Motor neuron (in vitro differentiated cells): ENCODE results near the gene ANTKMT. TPM values are rescaled to one million over a fixed set of nuclear protein-coding genes. Genes with fewer than 3 reads are reported as not detected.
"Not testable (repeated sequence)": the region's sequence is repeated elsewhere in the genome, so short reads cannot be mapped to it uniquely, and the experiment has no call there.

Experiments used
- ATAC-seq, 8 experiments: fragments of 200-7000 bp; cut with Tn5 transposase; replicated peaks in 6 of 8; 2 replicates each; pipeline ENCODE4 v1.8.0; 2021; ENCODE audit warnings: mild to moderate bottlenecking in 8 of 8, moderate library complexity in 8 of 8
- H3K27ac ChIP-seq, 2 donors: fragments of 250-450 bp; sonication (Bioruptor Pico); 2 replicates each; pipeline ENCODE4 v1.9.0; 2021; ENCODE audit warnings: antibody characterized with exemption in 2 of 2, mild to moderate bottlenecking in 2 of 2, moderate library complexity in 1 of 2
- H3K4me1 ChIP-seq, 2 donors: fragments of 250-450 bp; sonication (Bioruptor Pico); replicated peaks in 1 of 2; 2 replicates each; pipeline ENCODE4 v1.6.1; 2021; ENCODE audit warnings: antibody characterized with exemption in 2 of 2, mild to moderate bottlenecking in 2 of 2, moderate library complexity in 1 of 2
- H3K4me3 ChIP-seq, 5 donors: fragments of 250-450 bp; sonication (Bioruptor Pico); 2 replicates each; pipeline ENCODE4 v1.9.0; 2021; ENCODE audit warnings: antibody characterized with exemption in 5 of 5, mild to moderate bottlenecking in 5 of 5, moderate library complexity in 4 of 5
- WGBS, 10 experiments: fragments of 450-650 bp; shearing (Covaris generic); methylation state at CpG; one replicate each; pipeline ENCODE4 v1.0.0; 2022; 5-methylcytosine and 5-hydroxymethylcytosine counted together
- in situ Hi-C, 9 experiments: fragments of 400-800 bp; cut with MboI; loops; one replicate each; pipeline ENCODE4 v1.15.0; 2021; ENCODE audit warnings: low sequenced_read_pairs in 9 of 9, low pct_unique_long_range_greater_than_20kb in 2 of 9; ENCODE audit not compliant: unreplicated experiment in 9 of 9
- total RNA-seq, 8 experiments: library from RNA; unstranded; fragments of 300-600 nt; gene quantifications; 2 replicates each; pipeline versions ENCODE4 v1.2.3 to v1.2.4, GENCODE V29; 2022

ANTKMT gene
- total RNA-seq, 8 experiments from 2014 or later, result 21.6 to 30.5 (median 24.5) TPM

GRCh38 chr16:707062-707538, 13.8 kb upstream of the ANTKMT start:
- peak in 3 of 8 experiments; percentile 3 to 47 (median 5) for ATAC-seq
- WGBS, 10 experiments, result 10 to 43% (median 20%) methylated on average over 1 to 6 of the region's 14 CpGs; no CpG with 5 or more reads in 7 of the 10 experiments
- Histone ChIP-seq H3K27ac (peak overlapping the region; percentile 75 to 87), H3K4me3 (peak overlapping the region in 1 of 5 donors; percentile 85), H3K4me1 (peaks cover 52 to 59% of the 10 kb centered on the region in 2 donors)
- in situ Hi-C loops, result loop anchor here in 1 of 9 experiments (25.0 kb wide), 1 partner anchor 355 kb away; the partner anchor contains the start of gene SSTR5

GRCh38 chr16:708019-708418, 12.9 kb upstream of the ANTKMT start:
- in situ Hi-C loops, result loop anchor here in 1 of 9 experiments (25.0 kb wide), 1 partner anchor 354 kb away; the partner anchor contains the start of gene SSTR5
- Histone ChIP-seq H3K4me1 (peaks cover 52 to 60% of the 10 kb centered on the region in 2 donors), H3K27ac (no peak overlapping the region)

GRCh38 chr16:708959-709358, 12.0 kb upstream of the ANTKMT start:
- H3K27ac ChIP-seq, result peak overlapping the region; percentile 87 to 92
- no CpG with 5 or more reads among the region's 4 CpGs for WGBS, 10 experiments
- ATAC-seq, result peak in 1 of 8 experiments; percentile 0
- in situ Hi-C loops, result loop anchor here in 1 of 9 experiments (25.0 kb wide), 1 partner anchor 353 kb away; the partner anchor contains the start of gene SSTR5
- no peak overlapping the region for H3K4me3 ChIP-seq
- H3K4me1 ChIP-seq, result peaks cover 48 to 54% of the 10 kb centered on the region in 2 donors

More at GRCh38 chr16:708019-708418, 12.9 kb upstream of the ANTKMT start:
- ATAC-seq, result no peak
- H3K4me3 ChIP-seq, result no peak overlapping the region
- WGBS, 10 experiments, result no CpG with 5 or more reads among the region's 3 CpGs

- peak; percentile 28 to 71 (median 58) for ATAC-seq
- in situ Hi-C loops, result loop anchor here in 1 of 9 experiments (25.0 kb wide), 1 partner anchor 352 kb away; the partner anchor contains the start of gene SSTR5
These were observed 11.1 kb upstream of the ANTKMT start for GRCh38 chr16:709566-710499.

GRCh38 chr16:710500-711075, 10.4 kb upstream of the ANTKMT start:
- peak overlapping the region; percentile 27 to 35 (median 28) for H3K4me3 ChIP-seq
- H3K27ac ChIP-seq, result peak overlapping the region; percentile 87 to 92
- in situ Hi-C loops, result loop anchor here in 1 of 9 experiments (25.0 kb wide), 1 partner anchor 352 kb away; the partner anchor contains the start of gene SSTR5
- ATAC-seq, result no peak
- WGBS, 10 experiments, result 14% methylated on average over 3 of the region's 21 CpGs; no CpG with 5 or more reads in 9 of the 10 experiments
- peaks cover 42 to 53% of the 10 kb centered on the region in 2 donors for H3K4me1 ChIP-seq

More at GRCh38 chr16:709566-710499, 11.1 kb upstream of the ANTKMT start:
- Histone ChIP-seq H3K4me1 (peaks cover 42 to 53% of the 10 kb centered on the region in 2 donors), H3K4me3 (peak overlapping the region; percentile 27 to 35 (median 28)), H3K27ac (peak overlapping the region; percentile 87 to 92)
- 0 to 50% (median 4%) methylated on average over 1 to 5 of the region's 30 CpGs; no CpG with 5 or more reads in 4 of the 10 experiments for WGBS, 10 experiments

- Histone ChIP-seq H3K27ac (peak overlapping the region; percentile 87 to 92), H3K4me3 (peak overlapping the region in 1 of 5 donors; percentile 35), H3K4me1 (peaks cover 45 to 52% of the 10 kb centered on the region in 2 donors)
- 20 to 72% (median 52%) methylated on average over 2 to 5 of the region's 12 CpGs; no CpG with 5 or more reads in 7 of the 10 experiments for WGBS, 10 experiments
- no peak for ATAC-seq
- in situ Hi-C loops, result loop anchor here in 1 of 9 experiments (25.0 kb wide), 1 partner anchor 351 kb away; the partner anchor contains the start of gene SSTR5
These were observed 9.9 kb upstream of the ANTKMT start for GRCh38 chr16:711084-711483.

- in situ Hi-C loops, result loop anchor here in 1 of 9 experiments (25.0 kb wide), 1 partner anchor 351 kb away; the partner anchor contains the start of gene SSTR5
- H3K27ac ChIP-seq, result peak overlapping the region; percentile 87 to 92
- 0 to 100% (median 22%) methylated on average over 1 to 12 of the region's 25 CpGs; no CpG with 5 or more reads in 2 of the 10 experiments for WGBS, 10 experiments
These were observed 9.2 kb upstream of the ANTKMT start for GRCh38 chr16:711548-712320.

GRCh38 chr16:712740-713250, 8.2 kb upstream of the ANTKMT start:
- WGBS, 10 experiments, result 22 to 100% (median 56%) methylated on average over 1 to 7 of the region's 13 CpGs; no CpG with 5 or more reads in 2 of the 10 experiments
- not testable (repeated sequence) for ATAC-seq

More at GRCh38 chr16:711548-712320, 9.2 kb upstream of the ANTKMT start:
- H3K4me3 ChIP-seq, result peak overlapping the region in 1 of 5 donors; percentile 10
- H3K4me1 ChIP-seq, result peaks cover 46 to 50% of the 10 kb centered on the region in 2 donors
- peak; percentile 7 to 52 (median 16) for ATAC-seq

GRCh38 chr16:714079-714478, 6.9 kb upstream of the ANTKMT start:
- 80 to 100% (median 100%) methylated on average over 1 of the region's 11 CpGs; no CpG with 5 or more reads in 7 of the 10 experiments for WGBS, 10 experiments
- H3K4me1 ChIP-seq, result peaks cover 60 to 64% of the 10 kb centered on the region in 2 donors
- peak overlapping the region in 3 of 5 donors; percentile 61 to 74 (median 65) for H3K4me3 ChIP-seq

More at GRCh38 chr16:712740-713250, 8.2 kb upstream of the ANTKMT start:
- not testable (repeated sequence) for H3K4me3 ChIP-seq, H3K27ac ChIP-seq
- H3K4me1 ChIP-seq, result peaks cover 51 to 55% of the 10 kb centered on the region in 2 donors
- in situ Hi-C loops, result loop anchor here in 1 of 9 experiments (25.0 kb wide), 1 partner anchor 350 kb away; the partner anchor contains the start of gene SSTR5

GRCh38 chr16:714558-715476, 6.1 kb upstream of the ANTKMT start, which contains the start of gene METRN:
METRN (plus strand) TSS chr16:715118; CDS start chr16:715290, 172 bp downstream.
- no CpG with 5 or more reads among the region's 108 CpGs for WGBS, 10 experiments
- in situ Hi-C loops, result loop anchor here in 1 of 9 experiments (25.0 kb wide), 1 partner anchor 347 kb away; the partner anchor contains the start of gene SSTR5
- Histone ChIP-seq H3K27ac (peak within 1 kb of the TSS; percentile 51 to 89), H3K4me3 (peak within 1 kb of the TSS; percentile 41 to 74 (median 61)), H3K4me1 (peaks cover 61 to 66% of the 10 kb centered on the region in 2 donors)
- peak; percentile 65 to 82 (median 71) for ATAC-seq

More at GRCh38 chr16:714079-714478, 6.9 kb upstream of the ANTKMT start:
- ATAC-seq, result no peak
- H3K27ac ChIP-seq, result no peak overlapping the region
- in situ Hi-C loops, result loop anchor here in 1 of 9 experiments (25.0 kb wide), 1 partner anchor 348 kb away; the partner anchor contains the start of gene SSTR5
